Activated CD4-positive, alpha-beta T cell treated with anti-CD3 and anti-CD28 coated beads, Interleukin-2, amount 10 ng/mL, durations not matched to agents 7 days and 5 days (primary cell): ENCODE measurements around the gene COPG2. TPM values are rescaled to one million over a fixed set of nuclear protein-coding genes. Genes with fewer than 3 reads are reported as not detected.
"Not testable (repeated sequence)": the region's sequence is repeated elsewhere in the genome, so short reads cannot be mapped to it uniquely, and the experiment has no call there.

Experiments used
- CTCF ChIA-PET: fragments of 350-600 bp; sonication (Branson Sonifier 250); formaldehyde crosslinking; loops from one replicate; lab custom pipeline; 2021; ENCODE audit warnings: antibody characterized with exemption; lab: Charles Lee
- POLR2A ChIA-PET: fragments of 350-600 bp; sonication (Branson Sonifier 250); formaldehyde crosslinking; loops from one replicate; lab custom pipeline; 2021; ENCODE audit warnings: antibody characterized with exemption; lab: Charles Lee
- DNase-seq: peaks from one replicate; pipeline ENCODE4 v3.0.0-alpha.2; 2020
- H3K27ac Mint-ChIP-seq: one replicate; pipeline ENCODE4 v1.8.0; 2021; ENCODE audit warnings: mild to moderate bottlenecking, moderate library complexity, mixed read lengths
- H3K27me3 Mint-ChIP-seq: one replicate; pipeline ENCODE4 v1.8.0; 2021; ENCODE audit warnings: mixed read lengths
- H3K36me3 Mint-ChIP-seq: one replicate; pipeline ENCODE4 v1.8.0; 2021; ENCODE audit warnings: low read depth, mixed read lengths
- H3K4me1 Mint-ChIP-seq: one replicate; pipeline ENCODE4 v1.8.0; 2021; ENCODE audit warnings: mixed read lengths
- H3K4me3 Mint-ChIP-seq: one replicate; pipeline ENCODE4 v1.8.0; 2021; ENCODE audit warnings: mild to moderate bottlenecking, moderate library complexity, mixed read lengths
- H3K9me3 Mint-ChIP-seq: one replicate; pipeline ENCODE4 v1.8.0; 2021; ENCODE audit warnings: mixed read lengths
- total RNA-seq, 2 experiments: library from RNA; stranded (reverse); gene quantifications; one replicate each; pipeline ENCODE4 v1.2.3, GENCODE V29; 2021

Gene COPG2
- total RNA-seq, 2 experiments from 2014 or later: 8.4 to 11.0 TPM

DNA sequence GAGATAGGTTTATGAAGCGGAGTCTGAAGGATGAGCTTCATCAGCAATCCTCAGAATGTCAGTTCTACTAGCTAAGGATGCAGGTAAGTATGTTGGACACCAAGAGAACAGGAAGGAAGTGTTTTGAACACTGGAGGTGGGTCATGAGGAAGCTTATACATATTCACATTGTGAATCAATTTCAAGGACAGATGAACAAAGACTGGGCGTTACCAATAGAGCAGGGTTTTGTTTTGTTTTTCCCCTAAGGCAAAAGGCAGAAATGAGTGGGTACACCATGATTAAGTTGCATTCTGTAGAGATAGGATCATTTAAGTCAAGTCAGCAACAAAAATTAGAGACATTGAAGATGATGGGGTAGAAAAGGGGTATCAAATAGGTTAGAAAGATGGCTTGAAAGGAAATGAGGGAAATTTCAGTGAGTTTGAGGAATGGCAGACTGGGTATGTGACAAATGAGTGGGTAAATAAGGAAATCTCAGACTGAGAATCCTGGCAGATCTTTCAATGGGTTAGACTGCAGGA lies 125.0 kb downstream of the COPG2 start:
- Mint-ChIP-seq H3K36me3 (no peaks in the 10 kb centered on the region), H3K27ac (no peak overlapping the region), H3K4me1 (no peaks in the 10 kb centered on the region), H3K4me3 (no peak overlapping the region), H3K27me3 (no peaks in the 10 kb centered on the region), H3K9me3 (no peaks in the 10 kb centered on the region)
- CTCF ChIA-PET: interaction anchor here (0.6 kb wide), 1 partner anchor 31 kb away, joined by 3 read pairs; no protein-coding TSS in a partner anchor
- POLR2A ChIA-PET: no interaction called here
- no peak for DNase-seq

DNA sequence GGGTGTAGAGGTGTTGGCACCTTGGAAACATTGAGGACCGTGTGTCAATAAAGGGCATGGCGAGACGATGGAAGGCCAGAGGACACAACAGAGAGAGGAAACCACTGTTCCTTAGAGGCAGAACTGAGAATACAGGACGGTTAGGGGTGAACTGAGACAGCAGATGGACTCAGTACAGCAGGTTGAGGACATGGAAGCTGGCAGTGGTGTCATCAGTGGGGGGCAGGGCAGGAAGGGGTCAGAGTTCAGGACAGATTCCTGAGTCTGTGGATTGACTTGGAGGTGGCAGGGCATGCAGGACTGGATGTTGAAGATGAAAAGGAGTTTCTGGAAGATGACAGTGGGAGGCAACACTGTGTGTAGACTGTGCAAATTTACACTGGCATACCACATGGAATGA lies 126.3 kb downstream of the COPG2 start:
- H3K4me3 Mint-ChIP-seq, H3K9me3 Mint-ChIP-seq, H3K27ac Mint-ChIP-seq, CTCF ChIA-PET, H3K27me3 Mint-ChIP-seq, H3K36me3 Mint-ChIP-seq, H3K4me1 Mint-ChIP-seq, POLR2A ChIA-PET, DNase-seq: not testable (repeated sequence)

DNA sequence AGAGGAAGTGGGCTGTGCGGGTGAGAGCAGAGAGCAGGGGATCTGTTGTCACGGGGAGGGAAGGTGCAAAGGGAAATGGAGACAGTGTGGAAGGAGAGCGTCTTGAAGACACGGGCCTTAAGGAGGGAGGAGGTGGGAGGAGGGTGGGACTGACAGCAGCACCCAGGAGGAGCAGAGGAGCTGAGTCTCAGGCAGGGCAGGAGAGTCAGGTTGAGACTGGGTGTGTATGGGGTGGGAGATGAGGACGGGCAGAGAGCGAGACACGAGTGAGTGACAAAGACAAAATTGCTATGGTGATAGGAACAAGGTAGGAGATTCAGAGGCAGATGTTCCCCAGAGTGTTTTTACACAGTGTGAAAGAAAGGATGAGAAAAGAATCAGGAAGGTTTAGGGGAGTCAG lies 127.3 kb downstream of the COPG2 start:
- DNase-seq, POLR2A ChIA-PET, H3K4me3 Mint-ChIP-seq, H3K27me3 Mint-ChIP-seq, H3K27ac Mint-ChIP-seq, CTCF ChIA-PET, H3K36me3 Mint-ChIP-seq, H3K4me1 Mint-ChIP-seq, H3K9me3 Mint-ChIP-seq: not testable (repeated sequence)

DNA sequence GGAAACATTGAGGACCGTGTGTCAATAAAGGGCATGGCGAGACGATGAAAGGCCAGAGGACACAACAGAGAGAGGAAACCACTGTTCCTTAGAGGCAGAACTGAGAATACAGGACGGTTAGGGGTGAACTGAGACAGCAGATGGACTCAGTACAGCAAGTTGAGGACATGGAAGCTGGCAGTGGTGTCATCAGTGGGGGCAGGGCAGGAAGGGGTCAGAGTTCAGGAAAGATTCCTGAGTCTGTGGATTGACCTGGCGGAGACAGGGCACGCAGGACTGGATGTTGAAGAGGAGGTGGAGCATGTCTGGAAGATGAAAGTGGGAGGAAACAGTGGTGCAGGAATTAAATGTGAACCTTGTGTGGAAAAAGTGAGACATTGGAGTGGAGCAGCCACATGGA lies 130.7 kb downstream of the COPG2 start:
- H3K4me3 Mint-ChIP-seq, POLR2A ChIA-PET, DNase-seq, H3K36me3 Mint-ChIP-seq, H3K27me3 Mint-ChIP-seq, H3K4me1 Mint-ChIP-seq, CTCF ChIA-PET, H3K27ac Mint-ChIP-seq, H3K9me3 Mint-ChIP-seq: not testable (repeated sequence)

DNA sequence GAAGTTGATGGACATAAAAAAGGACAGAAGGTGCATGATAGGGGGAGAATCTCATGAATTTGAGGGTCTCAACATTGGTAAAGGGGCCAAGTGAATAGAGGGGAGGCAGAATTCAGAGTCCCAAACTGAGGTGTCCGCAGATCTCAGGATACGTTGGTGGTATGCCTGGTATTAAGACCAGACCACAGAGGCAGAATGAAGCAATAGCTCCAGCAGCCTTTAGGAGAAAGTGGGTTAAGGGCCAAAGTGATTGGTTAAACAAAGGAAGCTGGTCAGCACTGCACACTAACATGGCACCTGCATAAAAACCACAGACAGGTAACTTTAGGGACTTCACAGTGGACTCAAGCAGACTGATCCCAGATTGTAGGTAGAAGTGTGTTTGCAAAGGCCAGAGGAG lies 139.1 kb downstream of the COPG2 start:
- Mint-ChIP-seq H3K4me3 (no peak overlapping the region), H3K27ac (no peak overlapping the region), H3K9me3 (no peaks in the 10 kb centered on the region), H3K36me3 (no peaks in the 10 kb centered on the region), H3K4me1 (peaks cover 3% of the 10 kb centered on the region), H3K27me3 (no peaks in the 10 kb centered on the region)
- DNase-seq: no peak
- POLR2A ChIA-PET: interaction anchor here (0.6 kb wide), 1 partner anchor 86 kb away, joined by 3 read pairs; no protein-coding TSS in a partner anchor
- CTCF ChIA-PET: no interaction called here

DNA sequence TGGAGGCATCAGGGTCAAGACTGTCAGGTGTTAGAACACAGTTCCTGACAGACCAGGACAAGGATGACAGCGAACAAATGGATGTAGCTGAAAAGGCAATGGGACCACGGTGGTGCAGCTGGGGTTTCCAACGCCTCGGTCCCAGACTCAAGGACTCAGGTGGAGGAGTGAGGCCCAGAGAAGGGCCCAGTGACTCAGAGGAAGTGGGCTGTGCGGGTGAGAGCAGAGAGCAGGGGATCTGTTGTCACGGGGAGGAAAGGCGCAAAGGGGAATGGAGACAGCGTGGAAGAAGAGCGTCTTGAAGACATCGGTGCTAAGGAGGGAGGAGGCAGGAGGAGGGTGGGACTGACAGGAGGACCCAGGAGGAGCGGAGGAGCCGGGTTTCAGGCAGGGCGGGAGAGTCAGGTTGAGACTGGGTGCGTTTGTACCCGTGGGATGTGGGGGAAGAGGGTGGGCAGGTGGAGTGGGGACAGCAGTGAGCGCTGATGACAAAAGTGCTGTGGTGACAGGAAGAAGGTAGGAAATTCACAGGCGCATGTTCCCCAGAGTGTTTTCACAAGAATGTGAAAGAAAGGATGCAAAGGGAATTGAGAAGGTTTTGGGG lies 140.7 kb downstream of the COPG2 start:
- CTCF ChIA-PET, DNase-seq, H3K36me3 Mint-ChIP-seq, H3K27ac Mint-ChIP-seq, H3K4me3 Mint-ChIP-seq, POLR2A ChIA-PET, H3K27me3 Mint-ChIP-seq, H3K9me3 Mint-ChIP-seq, H3K4me1 Mint-ChIP-seq: not testable (repeated sequence)

DNA sequence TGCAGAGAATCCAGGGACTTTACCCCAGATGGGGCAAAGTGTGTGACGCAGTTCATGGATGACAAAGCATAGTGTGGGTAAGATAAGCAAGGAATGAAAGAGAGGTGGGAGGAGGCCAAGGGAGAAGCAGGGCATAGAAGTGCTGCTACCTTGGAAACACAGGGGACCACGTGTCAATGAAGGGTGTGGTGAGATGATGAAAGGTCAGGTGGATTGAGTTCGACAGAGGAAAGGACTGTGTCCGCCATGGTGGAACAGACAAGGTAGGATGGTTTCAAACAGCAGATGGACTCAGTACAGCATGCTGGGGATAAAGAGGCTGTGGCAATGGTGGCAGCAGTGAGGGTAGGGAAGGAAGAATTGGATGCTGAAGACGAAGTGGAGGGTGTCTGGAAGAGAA lies 143.9 kb downstream of the COPG2 start:
- H3K36me3 Mint-ChIP-seq: no peaks in the 10 kb centered on the region

DNA sequence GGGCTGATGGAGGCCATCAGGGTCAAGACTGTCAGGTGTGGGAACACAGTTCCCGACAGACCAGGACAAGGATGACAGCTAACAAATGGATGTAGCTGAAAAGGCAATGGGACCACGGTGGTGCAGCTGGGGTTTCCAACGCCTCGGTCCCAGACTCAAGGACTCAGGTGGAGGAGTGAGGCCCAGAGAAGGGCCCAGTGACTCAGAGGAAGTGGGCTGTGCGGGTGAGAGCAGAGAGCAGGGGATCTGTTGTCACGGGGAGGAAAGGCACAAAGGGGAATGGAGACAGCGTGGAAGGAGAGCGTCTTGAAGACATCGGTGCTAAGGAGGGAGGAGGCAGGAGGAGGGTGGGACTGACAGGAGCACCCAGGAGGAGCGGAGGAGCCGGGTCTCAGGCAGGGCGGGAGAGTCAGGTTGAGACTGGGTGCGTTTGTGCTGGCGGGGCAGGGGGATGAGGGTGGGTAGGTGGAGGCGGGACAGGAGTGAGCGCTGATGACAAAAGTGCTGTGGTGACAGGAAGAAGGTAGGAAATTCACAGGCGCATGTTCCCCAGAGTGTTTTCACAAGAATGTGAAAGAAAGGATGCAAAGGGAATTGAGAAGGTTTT lies 144.9 kb downstream of the COPG2 start:
- DNase-seq, H3K27ac Mint-ChIP-seq, CTCF ChIA-PET, H3K4me1 Mint-ChIP-seq, H3K27me3 Mint-ChIP-seq, H3K9me3 Mint-ChIP-seq, POLR2A ChIA-PET, H3K4me3 Mint-ChIP-seq, H3K36me3 Mint-ChIP-seq: not testable (repeated sequence)

More for the DNA sequence above, 143.9 kb downstream of the COPG2 start:
- Mint-ChIP-seq H3K9me3 (no peaks in the 10 kb centered on the region), H3K4me3 (no peak overlapping the region), H3K27me3 (no peaks in the 10 kb centered on the region), H3K4me1 (peaks cover 3% of the 10 kb centered on the region), H3K27ac (no peak overlapping the region)
- ChIA-PET CTCF (no interaction called here), POLR2A (no interaction called here)
- DNase-seq: no peak

DNA sequence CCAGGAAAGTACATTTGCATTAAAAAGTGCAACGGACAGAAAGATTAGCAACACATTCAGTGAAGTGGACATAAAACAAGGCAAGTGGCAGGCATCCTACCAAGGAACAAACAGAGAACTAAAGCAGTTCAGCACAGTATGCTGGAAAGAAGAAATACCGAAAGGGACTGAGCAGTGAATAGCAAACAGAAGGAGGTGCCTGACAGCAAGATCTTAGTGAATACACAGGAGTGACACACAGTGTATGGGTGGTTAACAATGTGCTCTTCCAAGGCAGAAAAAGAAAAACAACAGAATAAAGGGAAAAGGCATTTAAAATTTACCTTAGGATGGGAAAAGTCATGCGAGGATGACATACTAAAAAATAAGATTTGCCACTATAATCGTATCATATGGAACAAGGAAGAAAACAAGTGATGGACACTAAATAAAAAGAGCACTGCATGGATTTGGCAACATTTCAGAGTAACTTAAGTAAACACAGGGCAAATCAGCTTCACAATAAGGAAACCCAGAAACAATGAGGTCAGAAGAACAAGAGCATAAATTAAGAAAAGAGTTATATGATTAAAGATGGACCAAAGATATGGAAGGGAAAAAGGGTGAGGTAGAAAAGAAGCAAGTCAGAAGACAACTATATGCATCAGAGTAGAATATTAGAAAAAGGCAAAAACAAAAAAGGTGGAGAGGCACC lies 147.1 kb downstream of the COPG2 start:
- H3K36me3 Mint-ChIP-seq: no peaks in the 10 kb centered on the region
- no peaks in the 10 kb centered on the region for H3K4me1 Mint-ChIP-seq
- DNase-seq: no peak
- POLR2A ChIA-PET: no interaction called here
- no peak overlapping the region for H3K4me3 Mint-ChIP-seq
- CTCF ChIA-PET: no interaction called here
- H3K27ac Mint-ChIP-seq: no peak overlapping the region
- H3K9me3 Mint-ChIP-seq: no peaks in the 10 kb centered on the region
- no peaks in the 10 kb centered on the region for H3K27me3 Mint-ChIP-seq

DNA sequence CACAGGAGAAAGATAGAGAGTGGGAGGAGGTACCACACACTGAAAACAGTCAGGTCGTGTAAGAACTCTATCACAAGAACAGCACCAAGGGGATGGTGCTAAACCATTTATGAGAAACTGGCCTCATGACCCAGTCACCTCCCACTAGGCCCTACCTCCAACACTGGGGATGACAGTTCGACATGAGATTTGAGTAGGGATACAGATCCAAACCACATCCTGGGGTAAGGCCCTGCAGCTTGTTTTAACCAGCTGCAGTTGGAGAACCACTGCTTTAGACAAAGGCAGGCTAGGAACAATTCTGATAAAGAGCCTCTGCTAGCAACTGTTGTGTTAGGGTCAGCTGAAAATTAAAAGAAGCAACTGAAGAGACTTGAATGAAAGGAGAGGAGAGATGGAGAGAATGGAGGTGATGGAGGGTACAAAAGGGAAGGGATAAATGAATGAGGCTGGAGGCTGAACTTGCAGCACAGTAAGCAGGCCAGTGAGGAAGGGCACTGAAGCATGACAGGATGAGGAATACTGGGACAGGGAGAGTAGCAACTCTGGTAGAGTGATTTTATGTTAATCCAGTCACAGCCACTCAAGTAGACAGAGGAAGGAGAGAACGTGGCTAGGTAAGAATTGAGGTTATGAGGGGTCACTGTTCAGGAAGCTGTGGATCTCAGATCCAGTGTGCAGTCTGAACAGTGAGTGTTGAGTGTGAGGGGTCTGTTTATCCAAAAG lies 153.1 kb downstream of the COPG2 start:
- Mint-ChIP-seq H3K4me3 (no peak overlapping the region), H3K36me3 (no peaks in the 10 kb centered on the region), H3K4me1 (no peaks in the 10 kb centered on the region), H3K9me3 (no peaks in the 10 kb centered on the region), H3K27me3 (no peaks in the 10 kb centered on the region), H3K27ac (no peak overlapping the region)
- DNase-seq: no peak
- CTCF ChIA-PET: no interaction called here
- POLR2A ChIA-PET: no interaction called here

DNA sequence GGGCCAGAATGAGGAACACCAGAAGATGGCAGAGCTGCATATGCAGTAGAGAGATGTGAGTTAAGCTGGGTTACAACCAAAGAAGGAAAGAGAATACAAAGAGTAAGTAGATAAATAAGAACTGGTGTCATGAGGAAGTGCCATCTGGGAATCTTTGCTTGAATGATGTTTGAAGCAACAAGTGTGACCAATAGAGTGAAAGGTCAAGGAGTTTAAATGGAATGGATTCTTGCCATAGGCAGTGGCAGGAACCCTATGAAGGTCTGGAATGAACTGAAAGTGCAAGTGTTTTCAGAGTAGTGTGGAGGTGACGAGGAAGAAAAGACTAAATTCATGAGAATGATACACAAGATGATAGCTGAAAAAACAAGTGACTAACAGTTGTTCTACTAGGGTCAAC lies 155.1 kb downstream of the COPG2 start:
- Mint-ChIP-seq H3K27me3 (no peaks in the 10 kb centered on the region), H3K9me3 (no peaks in the 10 kb centered on the region), H3K4me3 (no peak overlapping the region), H3K36me3 (no peaks in the 10 kb centered on the region), H3K4me1 (no peaks in the 10 kb centered on the region), H3K27ac (no peak overlapping the region)
- no peak for DNase-seq
- POLR2A ChIA-PET: no interaction called here
- CTCF ChIA-PET: no interaction called here

DNA sequence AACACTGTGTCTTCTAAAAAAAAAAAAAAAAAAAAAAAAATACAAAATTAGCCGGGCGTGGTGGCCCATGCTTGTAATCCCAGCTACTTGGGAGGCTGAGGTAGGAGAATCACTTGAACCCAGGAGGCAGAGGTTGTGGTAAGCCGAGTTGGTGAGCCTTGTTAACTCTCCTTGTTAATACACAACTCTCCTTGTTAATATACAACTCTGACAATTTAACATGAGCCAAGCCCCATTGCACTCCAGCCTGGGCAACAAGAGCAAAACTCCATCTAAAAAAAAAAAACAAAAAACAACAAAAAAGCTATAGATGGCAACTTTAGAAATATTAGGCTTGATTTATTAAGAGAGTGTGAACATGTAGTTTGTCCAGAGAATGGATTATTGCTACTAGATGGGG lies 156.5 kb downstream of the COPG2 start:
- H3K27ac Mint-ChIP-seq, H3K4me1 Mint-ChIP-seq, H3K9me3 Mint-ChIP-seq, DNase-seq, H3K36me3 Mint-ChIP-seq, H3K27me3 Mint-ChIP-seq, POLR2A ChIA-PET, H3K4me3 Mint-ChIP-seq: not testable (repeated sequence)
- CTCF ChIA-PET: interaction anchor here (0.7 kb wide), 1 partner anchor 32 kb away, joined by 3 read pairs; no protein-coding TSS in a partner anchor

DNA sequence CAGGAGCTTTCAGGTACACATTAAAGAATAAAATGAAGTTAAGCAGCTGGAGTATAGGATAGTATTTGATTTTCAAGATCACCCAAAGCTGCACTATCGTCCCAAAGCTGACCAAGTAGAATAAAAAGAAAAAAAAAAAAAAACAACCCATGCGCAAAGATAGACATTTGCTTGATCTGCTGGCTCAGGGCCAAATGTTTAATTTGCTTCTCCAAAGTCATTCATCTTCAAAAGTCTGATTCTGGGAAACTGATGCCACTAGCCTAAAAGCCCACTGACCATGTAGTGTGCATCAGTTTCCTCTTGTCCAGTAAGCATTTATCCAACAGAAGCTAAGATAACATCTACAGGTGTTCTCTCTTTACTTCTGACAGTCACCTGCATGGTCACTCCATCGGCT lies 162.2 kb downstream of the COPG2 start:
- Mint-ChIP-seq H3K36me3 (peaks cover 2% of the 10 kb centered on the region), H3K4me1 (no peaks in the 10 kb centered on the region), H3K4me3 (no peak overlapping the region), H3K9me3 (no peaks in the 10 kb centered on the region), H3K27me3 (no peaks in the 10 kb centered on the region), H3K27ac (no peak overlapping the region)
- ChIA-PET POLR2A (no interaction called here), CTCF (interaction anchor here (0.7 kb wide), 1 partner anchor 45 kb away, joined by 4 read pairs; no protein-coding TSS in a partner anchor)
- no peak for DNase-seq
